ENCODE data around the gene ADRA1B.
A peak's percentile ranks its signal among the peaks of the same experiment; 100 is the strongest.
"Not testable (repeated sequence)": the region's sequence is repeated elsewhere in the genome, so short reads cannot be mapped to it uniquely, and the experiment has no call there.

ADRA1B gene

DNA sequence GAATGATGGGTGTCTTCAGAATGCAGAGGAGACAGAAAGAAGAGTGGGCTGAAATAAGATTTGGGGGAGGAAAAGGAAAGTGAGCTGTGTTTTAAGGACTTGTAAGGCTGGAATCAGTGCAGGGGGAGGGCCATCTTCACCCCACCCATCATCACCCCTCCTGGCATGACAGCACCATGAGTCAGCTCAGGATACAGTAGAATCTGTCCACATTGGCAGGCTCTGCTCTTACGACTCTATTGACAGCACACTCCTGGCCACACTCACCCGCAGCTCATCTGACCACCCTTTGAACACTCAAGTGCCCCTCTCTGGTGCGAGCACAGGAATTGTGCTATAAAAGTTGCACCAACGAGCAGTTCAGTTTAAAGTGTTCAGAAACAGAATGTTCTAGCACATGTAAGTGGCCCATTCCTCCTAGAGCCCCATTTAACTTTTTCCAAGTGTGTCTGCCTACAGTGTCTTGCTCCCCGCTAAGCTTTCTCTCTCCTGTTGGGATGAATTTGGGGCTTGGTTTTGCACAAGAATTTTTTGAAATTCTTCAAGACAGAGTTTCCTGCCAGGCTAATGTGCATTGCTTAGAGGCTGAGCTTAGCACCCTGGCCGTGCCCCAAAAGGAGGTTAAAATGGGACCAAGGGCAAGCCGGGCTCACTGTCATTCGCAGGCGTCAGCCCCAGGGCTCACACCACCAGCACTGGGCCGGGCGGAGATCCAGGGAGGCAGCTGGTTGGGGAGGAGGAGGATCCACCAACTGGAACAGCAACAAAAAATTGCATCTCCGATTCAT lies 12.0 kb downstream of the ADRA1B start:
- peak; percentile 14 for DNase-seq (ENCODE audit: low spot score)

DNA sequence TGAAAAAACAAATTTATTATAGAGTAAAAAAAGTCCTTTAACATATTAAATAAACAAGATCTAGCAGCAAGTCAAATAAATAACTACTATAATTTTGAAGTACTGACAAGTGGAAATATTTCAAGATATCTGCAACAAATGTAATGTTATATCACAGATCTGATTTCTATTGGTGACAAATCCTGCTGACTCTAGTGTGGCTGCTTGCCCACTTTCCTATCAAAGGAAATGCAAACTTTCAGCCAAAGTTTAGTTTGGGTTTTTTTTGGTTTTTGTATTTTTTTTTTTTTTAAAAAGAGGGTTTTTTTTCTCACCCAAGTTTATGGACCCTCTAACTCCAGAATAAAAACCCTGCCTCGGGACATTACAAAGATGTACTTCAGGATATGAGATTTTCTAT lies 12.9 kb downstream of the ADRA1B start:
- DNase-seq (ENCODE audit: low spot score), result no peak

DNA sequence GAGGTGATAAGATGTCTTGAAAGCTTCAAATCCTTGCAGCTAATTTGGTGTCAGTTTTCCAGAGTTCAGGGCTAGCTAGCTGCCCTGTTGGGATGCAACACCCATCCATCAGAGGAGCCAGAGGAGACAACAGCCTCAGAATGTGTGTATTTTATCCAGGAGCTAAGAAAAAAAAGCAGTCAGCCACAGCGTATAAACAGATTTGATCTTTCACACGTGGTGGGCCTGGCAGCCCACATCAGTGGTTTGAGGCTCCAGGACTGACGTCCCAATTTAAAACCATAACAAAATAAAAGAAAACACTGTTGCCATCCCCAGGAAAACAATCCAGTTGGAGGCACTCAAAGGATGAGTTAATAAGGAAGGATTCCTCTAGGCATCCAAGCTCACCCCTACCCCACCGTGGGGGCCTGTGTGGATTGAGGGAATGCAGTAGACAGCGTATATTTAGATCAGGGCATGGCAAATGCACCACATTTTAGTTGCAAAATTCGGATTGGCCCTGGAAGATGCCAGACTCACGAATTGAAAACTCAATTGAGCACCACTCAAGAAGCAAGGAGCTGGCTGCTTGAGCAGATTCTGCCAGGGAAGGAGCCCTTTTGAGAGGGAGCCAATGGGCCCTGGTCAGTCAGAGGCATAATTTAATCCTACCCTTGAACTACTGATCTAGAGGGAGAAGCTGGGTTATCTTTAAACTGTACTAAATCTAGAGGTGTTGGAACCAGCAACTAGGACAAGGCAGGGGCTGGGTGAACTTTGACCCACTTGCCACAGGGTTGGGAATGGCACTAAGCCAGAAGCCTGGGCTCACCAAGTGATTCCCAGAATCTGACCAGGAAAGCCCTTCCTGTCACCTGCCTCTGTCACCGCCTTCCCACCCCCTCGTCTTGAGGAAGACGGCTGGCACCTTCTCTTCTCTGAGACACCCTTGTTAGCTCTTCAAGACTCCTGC lies 17.5 kb downstream of the ADRA1B start:
- DNase-seq (ENCODE audit: low spot score), result no peak

DNA sequence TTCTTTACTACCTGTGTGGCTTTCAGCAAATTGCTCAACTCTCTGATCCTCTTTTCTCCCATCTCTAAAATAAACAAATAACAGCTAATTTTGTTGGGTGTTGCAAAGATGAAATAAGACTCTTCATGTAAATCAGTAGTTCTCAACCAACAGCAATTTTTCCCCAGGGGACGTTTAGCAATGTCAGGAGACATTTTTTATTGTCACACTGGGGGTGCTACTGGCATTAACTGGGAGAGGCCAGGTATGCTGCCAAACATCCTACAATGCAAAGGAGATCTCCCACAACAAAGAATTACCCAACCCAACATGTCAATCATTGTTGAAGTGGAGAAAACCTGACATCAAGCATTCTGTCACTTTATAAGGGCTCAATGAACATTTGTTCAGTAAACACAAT lies 19.7 kb downstream of the ADRA1B start:
- DNase-seq (ENCODE audit: low spot score), result no peak

DNA sequence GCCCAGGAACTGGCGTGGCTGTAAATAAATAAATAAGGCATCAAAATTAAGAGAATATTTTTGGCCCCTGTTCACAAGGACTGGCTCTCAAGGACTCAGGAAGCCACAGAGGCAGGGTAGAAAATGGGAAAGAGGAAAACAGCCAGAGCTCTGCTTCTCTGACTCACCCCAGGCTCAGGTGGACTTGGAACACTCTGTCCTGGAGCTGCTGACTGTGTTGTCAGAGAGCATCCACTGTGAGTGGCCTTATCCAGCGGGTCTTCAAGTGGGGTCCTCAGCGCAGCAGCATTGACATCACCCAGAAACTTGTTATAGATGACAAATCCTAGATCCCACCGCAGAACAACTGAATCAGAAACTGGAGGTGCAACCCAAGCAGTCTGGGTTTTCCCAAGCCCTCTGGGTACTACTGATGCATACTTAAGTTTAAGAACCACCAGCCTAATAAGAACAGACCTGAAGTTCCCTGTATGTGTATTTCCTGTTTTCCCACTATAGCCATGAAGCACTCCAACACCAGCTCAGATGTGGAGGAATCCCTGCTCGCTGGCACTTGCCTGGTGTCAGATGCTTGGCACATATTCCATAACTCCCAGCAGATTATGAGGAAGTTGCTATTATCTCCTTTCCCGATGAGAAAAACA lies 20.5 kb downstream of the ADRA1B start:
- DNase-seq (ENCODE audit: low spot score), result no peak

DNA sequence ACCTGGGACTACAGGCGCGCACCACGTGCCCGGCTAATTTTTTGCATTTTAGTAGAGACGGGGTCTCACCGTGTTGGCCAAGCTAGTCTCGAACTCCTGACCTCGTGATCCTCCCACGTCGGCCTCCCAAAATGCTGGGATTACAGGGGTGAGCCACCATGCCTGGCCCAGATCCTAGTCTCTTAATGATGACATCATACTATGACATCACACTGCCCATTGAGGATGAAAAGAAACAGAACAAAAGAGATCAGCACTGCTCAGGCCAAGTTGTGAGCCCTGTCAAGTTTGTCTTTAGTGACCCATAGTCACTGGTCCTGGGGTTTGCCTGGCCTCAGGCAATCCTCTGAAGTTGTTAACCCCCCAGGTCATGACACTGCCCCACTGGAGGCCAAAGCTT lies 21.3 kb downstream of the ADRA1B start:
- DNase-seq (ENCODE audit: low spot score), result no peak

DNA sequence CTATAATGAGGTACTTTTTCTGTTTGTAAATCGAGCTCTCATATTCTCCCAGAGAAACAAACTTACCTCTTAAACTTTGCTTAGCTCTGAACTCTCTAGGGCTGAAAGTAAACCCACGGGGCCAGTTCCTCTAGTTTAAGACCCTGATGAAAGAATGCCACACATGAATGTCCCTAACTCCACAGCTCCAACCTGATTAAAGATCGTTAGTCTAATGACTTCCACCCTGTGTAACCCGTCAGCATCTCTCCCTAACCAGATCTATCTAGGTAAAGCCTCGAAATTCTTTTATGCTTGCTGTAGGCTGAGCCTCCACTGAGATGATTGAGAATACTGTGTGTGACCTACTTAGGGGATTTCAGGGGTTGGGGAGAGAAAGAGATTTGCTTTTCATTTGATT lies 27.0 kb downstream of the ADRA1B start:
- DNase-seq (ENCODE audit: low spot score), result no peak

DNA sequence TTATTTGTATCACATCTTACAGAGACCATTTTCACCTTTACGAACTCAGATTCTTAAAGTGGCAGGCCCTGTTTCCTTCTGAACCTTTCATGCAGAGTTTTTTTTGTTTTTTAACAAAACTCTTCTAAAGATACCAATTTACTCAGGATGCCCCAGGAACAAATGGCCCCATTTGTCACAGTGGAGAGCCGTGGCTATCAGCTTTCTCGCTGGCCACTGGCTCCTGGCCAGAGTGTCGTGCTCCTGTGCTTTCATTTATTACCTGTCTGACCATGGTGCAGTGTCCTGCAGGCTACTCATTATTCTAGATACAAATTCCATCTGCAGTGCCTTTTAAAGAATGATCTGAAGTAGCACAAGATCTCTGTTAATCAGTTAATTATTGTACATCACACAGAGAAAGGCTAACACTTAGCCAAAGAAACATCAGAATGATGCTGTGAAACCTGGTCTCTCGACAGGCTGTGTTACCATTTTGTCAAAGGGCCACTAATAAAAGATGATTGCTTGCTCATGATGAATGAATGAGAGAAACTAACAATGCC lies 27.8 kb downstream of the ADRA1B start:
- no peak for DNase-seq (ENCODE audit: low spot score)

DNA sequence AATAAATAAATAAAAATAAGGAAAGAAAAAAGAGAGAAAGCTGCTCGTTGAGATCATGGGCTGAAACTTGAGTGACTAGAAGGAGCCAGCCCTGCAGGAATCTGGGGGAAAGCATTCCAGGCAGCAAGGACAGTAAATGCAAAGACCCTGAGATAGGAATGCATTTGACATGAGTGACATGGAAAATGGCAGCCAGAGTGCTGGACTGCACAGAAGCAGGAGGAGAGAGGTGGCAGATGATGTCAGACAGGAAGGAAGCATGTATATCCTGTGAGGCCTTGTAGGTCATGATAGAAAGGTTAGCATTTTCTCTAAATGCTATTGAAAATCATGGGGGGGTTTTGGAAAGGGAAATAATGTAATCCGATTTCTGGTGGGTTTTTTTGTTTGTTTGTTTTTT lies 29.1 kb downstream of the ADRA1B start:
- DNase-seq (ENCODE audit: low spot score), result no peak

DNA sequence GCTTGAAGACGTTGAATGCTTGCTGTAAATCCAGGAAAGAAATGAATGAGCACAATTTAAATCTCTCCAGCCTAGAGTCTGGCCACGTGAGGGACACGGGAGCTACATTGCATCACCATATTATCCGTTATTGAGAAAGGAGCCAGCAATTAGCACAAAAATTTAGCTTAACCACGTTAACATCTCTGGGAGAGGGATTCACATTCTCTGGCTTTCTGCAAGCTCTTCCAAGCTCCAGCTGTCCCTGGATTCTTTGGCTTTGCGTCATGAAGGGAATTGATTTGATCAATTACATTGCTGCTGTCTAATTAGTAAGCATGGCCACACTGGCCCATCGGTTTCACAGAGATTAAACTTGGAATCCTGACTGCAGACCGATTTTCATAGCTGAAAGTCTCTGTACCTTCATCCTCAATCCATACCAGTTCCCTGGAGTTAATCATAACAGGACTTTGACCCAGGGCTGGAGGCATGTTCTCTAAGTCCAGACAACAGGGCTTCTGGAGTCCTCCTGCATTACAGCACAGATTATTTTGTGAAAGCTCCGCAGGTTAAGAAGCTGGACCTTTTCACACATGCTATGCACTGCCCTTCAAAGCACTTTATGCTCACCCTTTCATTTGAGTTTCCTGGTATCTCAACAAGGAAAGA lies 31.6 kb downstream of the ADRA1B start:
- DNase-seq (ENCODE audit: low spot score), result peak; percentile 30

DNA sequence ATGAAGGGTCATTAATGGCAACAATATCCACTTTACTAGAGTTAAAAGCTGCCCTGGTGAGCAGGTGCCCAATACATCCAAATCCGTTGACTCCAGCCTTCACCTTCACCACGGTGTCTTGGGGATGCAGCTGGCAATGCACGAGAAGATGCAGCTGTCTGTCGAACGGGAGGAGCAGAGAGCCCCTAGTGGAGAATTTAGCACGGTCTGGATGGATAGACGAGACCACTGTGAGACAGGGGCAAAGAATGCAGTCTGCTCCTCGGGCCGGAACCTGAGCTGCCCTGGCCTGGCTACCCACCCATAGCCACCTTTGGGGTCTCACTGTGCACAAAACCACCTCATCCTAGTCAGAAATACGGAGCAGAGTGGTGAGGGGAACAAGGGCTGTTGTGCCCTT lies 35.1 kb downstream of the ADRA1B start:
- no peak for DNase-seq (ENCODE audit: low spot score)

DNA sequence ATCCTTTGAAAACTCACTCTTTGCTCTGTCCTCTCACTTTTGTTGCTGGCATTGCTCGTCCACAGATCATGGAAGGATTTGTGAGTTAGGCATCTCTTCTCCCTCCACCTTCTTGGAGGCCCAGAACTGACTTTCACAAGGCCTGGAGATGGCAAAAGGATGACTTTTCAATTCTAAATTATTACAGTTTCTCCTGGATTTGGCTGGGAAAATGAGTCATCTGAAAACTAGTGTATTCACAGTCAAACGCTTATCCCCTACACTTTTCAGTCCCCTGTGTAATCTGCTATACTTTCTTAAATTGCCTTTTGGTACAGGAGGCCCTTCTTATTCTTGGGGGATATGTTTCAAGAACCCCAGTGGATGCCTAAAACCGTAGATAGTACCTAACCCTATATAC lies 35.6 kb downstream of the ADRA1B start:
- no peak for DNase-seq (ENCODE audit: low spot score)

DNA sequence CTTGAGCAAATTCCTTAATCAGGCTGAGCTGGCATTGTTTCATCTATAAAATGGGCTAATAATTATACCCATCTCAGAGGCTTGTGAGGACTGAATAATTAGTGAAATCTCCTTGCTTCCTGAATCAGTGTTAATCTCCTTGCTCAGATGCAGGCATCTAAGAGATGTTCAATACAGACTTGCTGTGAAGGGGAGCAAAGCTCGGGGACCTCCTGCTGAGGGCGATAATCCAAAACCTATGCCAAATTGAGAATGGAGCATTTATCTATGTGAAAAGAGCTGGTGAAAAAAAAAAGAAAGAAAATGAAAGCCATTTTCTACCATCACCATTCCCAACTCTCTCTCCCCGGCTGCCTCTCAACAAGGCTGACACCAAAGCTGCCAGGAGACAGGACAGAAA lies 37.3 kb downstream of the ADRA1B start:
- DNase-seq (ENCODE audit: low spot score), result no peak

DNA sequence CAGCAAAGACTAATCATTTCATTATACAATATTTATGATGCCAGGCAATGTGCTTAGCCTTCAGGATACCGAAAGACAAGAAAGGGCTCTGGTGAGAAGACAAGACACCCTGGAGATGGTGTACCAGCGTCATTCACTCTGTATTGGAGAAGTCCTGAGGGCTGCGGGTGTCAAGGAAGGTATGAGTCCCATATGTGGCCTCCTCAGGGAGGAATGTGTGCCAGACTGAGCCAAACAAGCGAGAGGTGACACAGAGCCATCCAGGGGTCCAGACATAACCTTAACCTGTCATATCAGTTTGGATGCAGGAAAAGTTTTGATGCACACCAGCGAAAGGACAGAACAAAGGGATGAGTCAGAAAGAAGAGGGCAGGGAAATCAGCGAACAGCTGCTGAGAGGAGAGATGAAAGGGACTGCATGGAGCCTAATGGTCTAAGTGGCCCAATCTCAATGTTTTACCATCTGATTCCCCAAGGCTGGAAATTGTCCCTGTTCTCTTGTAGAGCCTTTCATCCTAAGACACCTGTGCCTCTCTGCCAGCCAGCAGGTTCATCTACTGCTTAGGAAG lies 38.9 kb downstream of the ADRA1B start:
- no peak for DNase-seq (ENCODE audit: low spot score)

DNA sequence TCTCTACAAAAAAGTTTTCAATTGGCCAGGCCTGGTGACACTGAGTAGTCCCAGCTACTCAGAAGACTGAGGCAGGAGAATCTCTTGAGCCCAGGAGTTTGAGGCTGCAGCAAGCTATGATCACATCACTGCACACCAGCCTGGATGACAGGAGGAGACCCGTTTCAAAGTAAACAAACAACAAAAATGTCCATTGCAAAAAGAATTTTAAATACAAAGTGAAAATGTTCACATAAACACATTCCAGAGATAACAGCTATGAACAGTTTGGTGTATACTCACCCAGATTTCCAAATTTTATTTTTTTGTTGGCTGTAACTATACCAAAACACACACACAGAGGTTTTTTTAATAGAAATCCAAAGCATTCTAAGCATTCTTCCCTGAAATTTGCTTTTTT lies 39.8 kb downstream of the ADRA1B start:
- no peak for DNase-seq (ENCODE audit: low spot score)

DNA sequence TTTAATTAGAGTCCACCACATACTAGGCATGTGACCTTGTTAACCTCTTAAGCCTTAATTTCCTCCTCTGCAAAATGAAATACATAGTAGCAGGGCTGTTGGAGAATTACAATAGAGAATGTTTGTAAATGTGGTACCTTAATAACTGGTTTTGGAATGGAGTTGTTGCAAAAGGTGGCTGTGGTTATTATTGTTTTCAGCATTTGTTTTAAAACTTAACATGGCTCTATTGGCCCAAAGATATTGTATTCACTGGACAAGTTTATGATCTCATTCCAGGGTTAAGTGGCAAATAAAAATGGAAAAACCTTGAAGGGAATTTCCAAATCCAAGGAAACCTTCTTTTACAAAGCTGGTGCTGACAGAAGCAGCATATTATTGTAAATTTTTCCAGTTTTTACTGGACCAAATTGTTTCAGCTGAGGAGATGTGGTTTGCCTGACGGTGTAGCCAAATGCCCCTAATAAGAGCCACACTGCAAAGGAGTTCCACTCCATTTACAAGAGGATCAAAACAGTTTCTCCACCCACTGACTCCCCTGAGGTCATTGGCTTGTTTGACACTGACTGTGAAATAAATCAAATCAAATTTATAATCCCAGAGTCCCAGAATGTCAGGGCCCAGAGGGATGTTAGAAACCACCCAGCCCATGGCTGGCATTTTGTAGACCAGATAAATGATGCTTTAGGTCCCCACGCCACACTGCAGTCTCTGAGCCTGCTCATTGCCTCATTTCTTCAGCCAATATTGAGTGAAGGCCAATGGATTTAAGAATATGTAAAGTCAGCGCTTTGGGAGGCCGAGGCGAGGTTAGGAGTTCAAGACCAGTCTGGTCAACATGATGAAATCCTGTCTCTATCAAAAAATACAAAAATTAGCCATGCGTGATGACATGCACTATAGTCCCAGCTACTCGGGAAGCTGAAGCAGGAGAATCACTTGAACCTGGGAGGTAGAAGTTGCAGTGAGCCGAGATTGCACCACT lies 45.2 kb downstream of the ADRA1B start:
- no peak for DNase-seq (ENCODE audit: low spot score)

DNA sequence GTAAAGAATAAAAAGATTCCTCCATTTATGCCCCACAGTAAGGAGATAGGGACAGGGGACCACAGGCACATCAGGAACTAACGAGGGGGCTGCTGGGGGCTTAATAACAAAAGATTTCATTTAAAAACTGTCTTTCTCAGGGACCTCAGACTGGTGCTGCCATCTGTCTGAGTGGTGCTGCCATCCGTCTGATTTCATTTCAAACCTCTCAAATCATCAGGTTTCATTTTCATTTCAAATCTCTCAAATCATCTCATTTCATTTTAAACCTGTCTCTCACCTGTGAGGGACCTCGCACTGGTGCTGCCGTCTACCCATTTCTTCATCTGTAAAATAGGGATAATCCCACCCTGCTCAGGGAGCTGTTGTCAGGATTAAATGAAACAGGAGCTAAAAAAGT lies 45.9 kb downstream of the ADRA1B start:
- DNase-seq (ENCODE audit: low spot score), result no peak

DNA sequence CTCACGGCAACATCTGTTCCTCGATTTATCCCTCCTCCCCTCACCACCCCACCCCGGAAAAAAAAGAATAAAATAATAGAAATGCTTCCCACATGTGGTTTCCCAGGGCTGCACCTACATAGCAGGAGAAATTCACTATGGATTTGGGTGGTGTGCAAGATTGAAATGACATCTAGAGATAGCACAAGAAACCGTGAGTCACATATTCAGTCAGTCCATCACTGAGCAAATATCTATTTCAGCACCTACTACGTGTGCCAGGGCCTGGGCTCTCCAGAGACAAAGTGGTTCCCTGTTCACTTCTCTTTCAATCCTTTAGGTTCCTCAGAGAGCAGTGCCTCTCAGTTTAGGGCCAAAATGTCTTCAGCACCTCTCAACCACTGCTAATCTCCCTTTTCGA lies 47.7 kb downstream of the ADRA1B start:
- no peak for DNase-seq (ENCODE audit: low spot score)

DNA sequence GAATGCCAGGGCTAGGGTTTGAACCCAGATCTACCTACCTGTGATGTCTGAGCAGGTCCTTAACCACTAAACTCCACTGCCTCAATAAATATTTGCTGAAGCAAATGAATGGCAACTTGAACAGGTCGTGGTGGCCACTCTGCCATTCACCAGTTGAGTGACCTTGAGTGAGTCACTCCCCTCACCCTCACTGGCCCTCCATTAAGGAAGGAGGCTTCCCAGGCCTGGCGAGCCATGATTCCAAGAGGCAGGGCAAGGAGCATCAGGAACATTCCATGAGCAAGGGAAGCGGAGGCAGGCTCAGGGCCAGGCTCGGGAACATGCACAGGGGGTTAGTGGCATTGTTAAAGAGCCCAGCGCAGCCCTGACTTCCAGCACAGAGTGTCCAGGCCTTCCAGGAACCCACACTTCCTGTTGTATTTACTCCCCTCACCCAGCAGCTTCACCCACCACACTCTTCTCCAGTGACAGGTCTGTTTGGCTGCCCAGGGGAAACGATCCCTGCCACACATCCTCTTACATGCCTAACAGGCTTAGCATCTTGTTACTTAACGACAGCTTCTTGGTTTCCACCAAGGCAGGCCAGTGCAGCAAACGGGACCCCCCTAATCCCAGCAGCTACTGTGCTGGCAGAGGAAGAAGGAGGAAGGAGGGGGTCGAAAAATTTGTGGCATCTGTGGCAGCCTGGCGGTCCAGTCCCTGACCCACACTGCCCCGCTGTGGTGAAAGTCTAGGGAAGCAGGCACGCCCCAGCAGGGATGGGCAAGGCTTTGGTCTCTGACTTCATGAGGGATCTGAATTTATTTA lies 49.0 kb downstream of the ADRA1B start:
- peak; percentile 44 for DNase-seq (ENCODE audit: low spot score)

DNA sequence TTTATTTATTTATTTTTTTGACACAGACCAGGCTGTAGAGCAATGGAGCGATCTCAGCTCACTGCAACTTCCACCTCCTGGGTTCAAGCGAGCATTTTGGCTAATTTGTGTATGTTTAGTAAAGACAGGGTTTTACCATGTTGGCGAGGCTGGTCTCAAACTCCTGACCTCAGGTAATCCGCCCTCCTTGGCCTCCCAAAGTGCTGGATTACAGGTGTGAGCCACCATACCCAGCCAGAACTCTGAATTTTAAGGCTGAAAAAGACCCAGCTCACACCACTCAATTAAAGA lies 49.5 kb downstream of the ADRA1B start:
- not testable (repeated sequence) for DNase-seq (ENCODE audit: low spot score)
